ENCODE data around the gene USP36. TPM values are rescaled to one million over a fixed set of nuclear protein-coding genes. Genes with fewer than 3 reads are reported as not detected.

USP36 gene
- total RNA-seq, 1 experiment from 2014 or later, result 113 TPM

- no peak for ATAC-seq
- BruUV-seq (replicated peaks), result no TSS peak
- no peaks in the 10 kb centered on the region for H3K27me3 ChIP-seq (ENCODE audit: control insufficient read depth, insufficient read depth, low read length)
- H3K9me3 ChIP-seq (ENCODE audit: control insufficient read depth, insufficient read depth, low read depth, low read length), result no peaks in the 10 kb centered on the region
- ChIA-PET CTCF (no interaction called here), POLR2A (no interaction called here)
- H3K4me1 ChIP-seq (ENCODE audit: control insufficient read depth, insufficient read depth, low read length), result no peaks in the 10 kb centered on the region
- H3K4me3 ChIP-seq (ENCODE audit: low read depth in 2 of 2, low read length in 2 of 2), result no peak overlapping the region
- in situ Hi-C loops (cut with HindIII; ENCODE audit: low pct_unique_long_range_greater_than_20kb, low sequenced_read_pairs), result no loop called here
- H3K27ac ChIP-seq (ENCODE audit: low read length), result no peak overlapping the region
- TF ChIP-seq REST (IDR thresholded peaks at IDR 0.05; ENCODE audit: insufficient read depth in 1 of 2, low read depth in 2 of 2, low read length in 1 of 2) (no peak), TCF7L2 (IDR thresholded peaks at IDR 0.05; ENCODE audit: low read depth, low read length) (no peak), POLR2AphosphoS5 (IDR thresholded peaks at IDR 0.05; ENCODE audit: low read depth, low read length) (no peak), SIN3A (IDR thresholded peaks at IDR 0.05; ENCODE audit: borderline replicate concordance, insufficient read depth, low read depth, low read length) (no peak)
- TF ChIP-seq, protein P1, sequence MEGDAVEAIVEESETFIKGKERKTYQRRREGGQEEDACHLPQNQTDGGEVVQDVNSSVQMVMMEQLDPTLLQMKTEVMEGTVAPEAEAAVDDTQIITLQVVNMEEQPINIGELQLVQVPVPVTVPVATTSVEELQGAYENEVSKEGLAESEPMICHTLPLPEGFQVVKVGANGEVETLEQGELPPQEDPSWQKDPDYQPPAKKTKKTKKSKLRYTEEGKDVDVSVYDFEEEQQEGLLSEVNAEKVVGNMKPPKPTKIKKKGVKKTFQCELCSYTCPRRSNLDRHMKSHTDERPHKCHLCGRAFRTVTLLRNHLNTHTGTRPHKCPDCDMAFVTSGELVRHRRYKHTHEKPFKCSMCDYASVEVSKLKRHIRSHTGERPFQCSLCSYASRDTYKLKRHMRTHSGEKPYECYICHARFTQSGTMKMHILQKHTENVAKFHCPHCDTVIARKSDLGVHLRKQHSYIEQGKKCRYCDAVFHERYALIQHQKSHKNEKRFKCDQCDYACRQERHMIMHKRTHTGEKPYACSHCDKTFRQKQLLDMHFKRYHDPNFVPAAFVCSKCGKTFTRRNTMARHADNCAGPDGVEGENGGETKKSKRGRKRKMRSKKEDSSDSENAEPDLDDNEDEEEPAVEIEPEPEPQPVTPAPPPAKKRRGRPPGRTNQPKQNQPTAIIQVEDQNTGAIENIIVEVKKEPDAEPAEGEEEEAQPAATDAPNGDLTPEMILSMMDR (IDR thresholded peaks at IDR 0.05), result no peak
- DNase-seq (ENCODE audit: low read depth, low spot score), result no peak
- H3K36me3 ChIP-seq (ENCODE audit: control insufficient read depth, insufficient read depth, low read length), result 0 out of 2 replicates have a peak, but pooled peaks cover 10% of the 10 kb centered on the region
- intact Hi-C loops (cut with micrococcal nuclease; ENCODE audit: unreplicated experiment), result no loop called here
Measured at GRCh38 chr17:78802459-78802858, 38.2 kb downstream of the USP36 start.

GRCh38 chr17:78802008-78802407 lies 38.6 kb downstream of the USP36 start:
- DNase-seq (ENCODE audit: low read depth, low spot score) (no peak), ATAC-seq (no peak)
- no peak for TF ChIP-seq POLR2AphosphoS5 (IDR thresholded peaks at IDR 0.05; ENCODE audit: low read depth, low read length)
- TF ChIP-seq, protein P1 (IDR thresholded peaks at IDR 0.05), result no peak
- Histone ChIP-seq H3K27ac (ENCODE audit: low read length) (no peak overlapping the region), H3K36me3 (ENCODE audit: control insufficient read depth, insufficient read depth, low read length) (0 out of 2 replicates have a peak, but pooled peaks cover 11% of the 10 kb centered on the region), H3K27me3 (ENCODE audit: control insufficient read depth, insufficient read depth, low read length) (no peaks in the 10 kb centered on the region), H3K4me1 (ENCODE audit: control insufficient read depth, insufficient read depth, low read length) (no peaks in the 10 kb centered on the region), H3K9me3 (ENCODE audit: control insufficient read depth, insufficient read depth, low read depth, low read length) (no peaks in the 10 kb centered on the region), H3K4me3 (ENCODE audit: low read depth in 2 of 2, low read length in 2 of 2) (no peak overlapping the region)
- CTCF ChIA-PET, result no interaction called here
- intact Hi-C loops (cut with micrococcal nuclease; ENCODE audit: unreplicated experiment), result no loop called here
- in situ Hi-C loops (cut with HindIII; ENCODE audit: low pct_unique_long_range_greater_than_20kb, low sequenced_read_pairs), result no loop called here
- POLR2A ChIA-PET, result no interaction called here
- BruUV-seq (replicated peaks), result no TSS peak
